GM12874 (cell line): ENCODE data around the gene IFT80.

Experiments used
- TF ChIP-seq, protein P1 (sequence below): IDR thresholded peaks from 2 replicates; pipeline ENCODE4 v1.5.1; 2011; ENCODE audit warnings: low read depth, mild to moderate bottlenecking, control low read depth, low read length, moderate library complexity; ENCODE audit not compliant: insufficient read depth

IFT80 gene

DNA sequence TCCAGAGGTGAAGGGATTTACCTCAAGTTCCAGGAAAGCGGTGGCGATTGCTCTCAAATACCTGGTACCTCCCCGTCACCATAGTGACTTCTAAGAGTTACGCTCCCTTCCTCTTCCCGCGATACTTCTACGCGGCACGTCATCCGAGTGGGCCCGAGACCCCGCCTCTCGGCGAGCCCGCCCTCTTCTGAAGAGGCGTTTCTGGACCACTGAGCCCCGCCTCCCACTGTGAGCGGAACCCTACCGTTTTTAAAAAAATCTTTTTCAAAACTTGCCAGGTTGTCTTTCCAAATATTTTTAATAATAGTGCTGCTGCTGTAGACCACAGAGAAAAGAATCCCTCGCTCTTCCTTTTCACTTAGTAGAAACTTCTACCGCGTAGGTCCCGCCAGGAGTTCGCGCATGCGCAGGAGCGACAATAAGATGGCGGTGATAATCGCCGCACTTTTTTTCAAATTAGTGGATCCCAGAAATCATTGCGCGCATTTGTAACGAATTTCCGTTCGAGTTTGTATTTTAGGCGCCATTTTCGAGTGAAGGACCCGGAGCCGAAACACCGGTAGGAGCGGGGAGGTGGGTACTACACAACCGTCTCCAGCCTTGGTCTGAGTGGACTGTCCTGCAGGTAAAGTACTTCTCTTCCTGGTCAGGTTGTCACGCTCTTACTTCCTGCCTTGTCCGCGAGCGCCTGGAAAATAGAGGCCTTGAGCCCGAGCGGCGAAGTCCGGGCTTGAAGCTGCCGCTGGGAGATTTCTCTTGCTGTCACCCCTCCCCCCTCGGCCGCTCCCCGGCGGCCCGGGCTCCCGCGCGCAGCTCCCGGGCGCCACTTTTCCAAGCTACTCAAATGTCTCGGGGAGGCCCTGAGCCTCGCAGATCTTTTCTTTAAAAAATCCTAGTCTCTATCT is at the start of gene IFT80, which contains the start of gene SMC4:
IFT80 (minus strand) TSS at position 101 of the 905 bp plus-strand sequence. CDS start 14,625 bp downstream, outside the sequence.
SMC4 (plus strand) TSS at position 526 of the 905 bp plus-strand sequence. CDS start 1,177 bp downstream, outside the sequence.
- TF ChIP-seq, protein P1, sequence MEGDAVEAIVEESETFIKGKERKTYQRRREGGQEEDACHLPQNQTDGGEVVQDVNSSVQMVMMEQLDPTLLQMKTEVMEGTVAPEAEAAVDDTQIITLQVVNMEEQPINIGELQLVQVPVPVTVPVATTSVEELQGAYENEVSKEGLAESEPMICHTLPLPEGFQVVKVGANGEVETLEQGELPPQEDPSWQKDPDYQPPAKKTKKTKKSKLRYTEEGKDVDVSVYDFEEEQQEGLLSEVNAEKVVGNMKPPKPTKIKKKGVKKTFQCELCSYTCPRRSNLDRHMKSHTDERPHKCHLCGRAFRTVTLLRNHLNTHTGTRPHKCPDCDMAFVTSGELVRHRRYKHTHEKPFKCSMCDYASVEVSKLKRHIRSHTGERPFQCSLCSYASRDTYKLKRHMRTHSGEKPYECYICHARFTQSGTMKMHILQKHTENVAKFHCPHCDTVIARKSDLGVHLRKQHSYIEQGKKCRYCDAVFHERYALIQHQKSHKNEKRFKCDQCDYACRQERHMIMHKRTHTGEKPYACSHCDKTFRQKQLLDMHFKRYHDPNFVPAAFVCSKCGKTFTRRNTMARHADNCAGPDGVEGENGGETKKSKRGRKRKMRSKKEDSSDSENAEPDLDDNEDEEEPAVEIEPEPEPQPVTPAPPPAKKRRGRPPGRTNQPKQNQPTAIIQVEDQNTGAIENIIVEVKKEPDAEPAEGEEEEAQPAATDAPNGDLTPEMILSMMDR: no peak

DNA sequence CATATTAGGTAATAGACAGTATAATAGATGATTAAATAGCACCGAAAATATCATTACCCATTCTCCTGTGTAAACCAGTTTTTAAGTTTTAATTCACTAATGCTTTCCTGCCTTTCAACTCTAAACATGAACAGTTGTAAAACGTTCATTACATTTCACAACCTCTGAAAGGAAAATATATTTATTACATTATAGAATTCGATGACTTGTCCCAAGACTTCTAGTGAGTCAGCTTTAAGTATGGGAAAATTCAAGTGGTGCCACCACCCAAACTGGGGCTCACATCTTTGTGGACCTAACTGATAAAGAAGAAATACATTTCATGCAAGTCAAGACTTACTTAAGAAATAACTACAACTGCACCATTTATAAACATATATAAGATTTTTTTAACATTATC is 48.5 kb upstream of the IFT80 start:
- TF ChIP-seq, protein P1: no peak

DNA sequence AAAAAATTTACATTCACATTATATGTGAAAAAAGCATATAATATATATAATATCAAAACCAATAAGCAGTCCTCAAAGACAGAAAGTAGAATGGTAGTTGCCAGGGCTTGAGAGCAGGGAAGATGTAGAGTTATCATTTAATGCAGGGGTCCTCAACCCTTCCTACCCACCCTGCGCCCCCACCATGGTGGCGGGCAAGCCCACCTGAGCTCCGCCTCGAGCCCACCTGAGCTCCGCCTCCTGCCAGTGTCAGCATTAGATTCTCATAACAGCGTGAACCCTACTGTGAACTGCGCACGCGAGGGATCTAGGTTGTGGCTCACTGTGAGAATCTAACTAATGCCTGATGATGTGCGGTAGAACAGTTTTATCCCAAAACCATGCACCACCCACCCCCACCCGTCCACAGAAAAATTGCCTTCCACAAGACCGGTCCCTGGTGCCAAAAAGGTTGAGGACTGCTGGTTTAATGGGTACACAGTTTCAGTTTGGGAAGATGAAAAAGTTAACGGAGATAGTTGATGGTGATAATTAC is 47.6 kb upstream of the IFT80 start:
- TF ChIP-seq, protein P1: no peak

DNA sequence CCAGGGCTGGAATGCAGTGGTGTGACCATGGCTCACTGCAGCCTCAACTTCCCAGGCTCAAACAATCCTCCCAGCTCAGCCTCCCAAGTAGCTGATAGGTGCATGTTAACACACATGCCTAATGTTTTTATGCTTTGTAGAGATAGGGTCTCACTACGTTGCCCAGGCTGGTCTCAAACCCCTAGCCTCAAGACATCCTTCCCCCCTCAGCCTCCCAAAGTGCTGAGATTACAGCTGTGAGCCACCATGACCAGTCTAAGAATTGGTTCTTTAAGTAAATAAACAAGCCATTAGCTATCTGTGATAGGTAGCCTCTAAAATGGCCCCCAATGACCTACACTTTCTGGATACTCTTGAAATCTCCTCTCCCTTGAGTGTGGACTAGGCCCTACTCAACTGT is 46.8 kb upstream of the IFT80 start:
- TF ChIP-seq, protein P1: no peak

DNA sequence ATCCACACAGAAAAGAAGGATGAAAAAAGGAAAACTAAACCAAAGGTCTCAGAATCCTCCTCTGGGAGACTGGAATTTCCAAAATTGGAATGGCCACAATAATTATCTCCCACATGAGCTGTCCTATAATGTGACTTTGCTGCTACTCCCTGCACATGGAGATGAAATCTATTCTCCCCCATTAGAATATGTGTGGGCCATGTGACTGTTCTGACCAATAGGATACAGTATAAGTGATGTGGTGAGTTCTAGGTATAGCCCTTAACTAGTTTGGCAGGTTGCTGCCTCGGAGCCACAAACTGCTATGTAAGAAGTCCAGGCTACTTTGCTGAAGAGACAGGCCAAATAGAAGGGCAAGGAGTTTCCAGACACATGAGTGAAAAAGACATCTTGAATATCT is 45.4 kb upstream of the IFT80 start:
- TF ChIP-seq, protein P1: no peak

DNA sequence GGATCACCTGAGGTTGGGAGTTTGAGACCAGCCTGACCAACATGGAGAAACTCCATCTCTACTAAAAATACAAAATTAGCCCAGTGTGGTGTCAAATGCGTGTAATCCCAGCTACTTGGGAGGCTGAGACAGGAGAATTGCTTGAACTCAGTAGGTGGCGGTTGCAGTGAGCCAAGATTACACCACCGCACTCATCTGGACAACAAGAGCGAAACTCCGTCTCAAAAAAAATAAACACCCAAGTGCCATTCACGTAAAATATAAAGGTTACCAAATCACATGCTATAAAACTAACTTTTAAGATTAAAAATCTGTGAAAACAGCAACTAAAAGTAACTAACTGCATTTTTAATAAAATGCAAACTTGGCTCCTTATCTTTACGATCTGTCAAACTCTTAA is 41.7 kb upstream of the IFT80 start:
- TF ChIP-seq, protein P1: no peak

DNA sequence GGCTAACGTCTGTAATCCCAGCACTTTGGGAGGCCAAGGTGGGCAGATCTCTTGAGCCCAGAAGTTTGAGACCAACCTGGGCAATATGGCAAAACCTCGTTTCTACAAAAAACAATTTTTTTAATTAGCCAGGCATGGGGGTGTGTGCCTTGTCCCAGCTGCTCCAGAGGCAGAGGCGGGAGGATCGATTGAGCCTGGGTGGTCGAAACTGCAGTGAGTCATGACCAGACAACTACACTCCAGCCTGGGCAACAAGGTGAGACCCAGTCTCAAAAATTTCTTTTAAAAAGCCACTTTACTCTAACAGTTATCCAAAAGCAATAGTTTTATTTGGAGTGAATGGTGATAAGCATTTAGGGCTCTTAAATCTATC is 38.0 kb upstream of the IFT80 start:
- TF ChIP-seq, protein P1: no peak
